ENCODE results near the gene BDH1.

- TF ChIP-seq POLR2A (IDR thresholded peaks at IDR 0.05; ENCODE audit: low read length): no peak
- no peak for TF ChIP-seq GATA1 (IDR thresholded peaks at IDR 0.05; ENCODE audit: low read depth, low read length)
Observed at GRCh38 chr3:197504229-197504628, 51.5 kb downstream of the BDH1 start.
